Endothelial cell of umbilical vein (primary cell): ENCODE measurements around the gene TOMM40L. TPM values are rescaled to one million over a fixed set of nuclear protein-coding genes. Genes with fewer than 3 reads are reported as not detected.

Experiments
- BruUV-seq: library from RNA; stranded (reverse); fragments of 400-500 nt; replicated peaks from 2 replicates; lab custom pipeline; 2021; lab: Mats Ljungman, UMichigan
- CTCF ChIA-PET: fragments of 300-600, 350-600 bp; sonication (Branson Sonifier 250); formaldehyde crosslinking; loops from one replicate; lab custom pipeline; 2021; ENCODE audit warnings: antibody characterized with exemption, inconsistent platforms; lab: Charles Lee
- POLR2A ChIA-PET: fragments of 300-600, 350-600 bp; sonication (Branson Sonifier 250); formaldehyde crosslinking; loops from one replicate; lab custom pipeline; 2021; ENCODE audit warnings: antibody characterized with exemption, inconsistent platforms; lab: Charles Lee
- DNase-seq: peaks from one replicate; pipeline ENCODE4 v3.0.0-alpha.2; 2011; ENCODE audit warnings: low read depth, low spot score
- FAIRE-seq: peaks from 2 replicates; lab custom pipeline; 2011; peaks lifted over from hg19 to GRCh38; lab: Jason Lieb, UNC
- H2AFZ ChIP-seq: 2 replicates; pipeline ENCODE4 v1.6.0; 2012; ENCODE audit warnings: low read depth, low read length, control low read depth, inconsistent platforms
- H3K27ac ChIP-seq: 2 replicates; pipeline ENCODE4 v1.5.1; 2011; ENCODE audit warnings: low read depth, mild to moderate bottlenecking, control low read depth, low read length, moderate library complexity; ENCODE audit not compliant: insufficient read depth
- H3K27me3 ChIP-seq, 2 experiments: 2 replicates each; pipeline versions ENCODE4 v1.6.0 to v1.6.1; 2011; ENCODE audit warnings: low read length in 2 of 2, mixed read lengths in 1 of 2; ENCODE audit not compliant: control insufficient read depth in 2 of 2, insufficient read depth in 2 of 2
- H3K36me3 ChIP-seq, 2 experiments: 2 replicates in 1 of 2; 3 replicates in 1 of 2; pipeline ENCODE4 v1.5.1; 2011; ENCODE audit warnings: low read length in 2 of 2, mild to moderate bottlenecking in 1 of 2, moderate library complexity in 1 of 2; ENCODE audit not compliant: control insufficient read depth in 2 of 2, insufficient read depth in 2 of 2; ENCODE audit errors: extremely low read depth in 1 of 2
- H3K4me1 ChIP-seq: 3 replicates; pipeline ENCODE4 v1.5.1; 2011; ENCODE audit warnings: mild to moderate bottlenecking, low read length; ENCODE audit not compliant: control insufficient read depth, insufficient read depth; ENCODE audit errors: extremely low read depth
- H3K4me2 ChIP-seq: 2 replicates; pipeline ENCODE4 v1.6.1; 2011; ENCODE audit warnings: low read length, control low read depth, mixed read lengths; ENCODE audit not compliant: insufficient read depth
- H3K4me3 ChIP-seq, 3 experiments: fragments of 200-600 bp in 1 of 3; sonication (generic), shearing (Covaris generic) in 1 of 3; replicated peaks in 1 of 3; 2 replicates each; pipeline ENCODE4 v1.5.1; 2011 to 2016; ENCODE audit warnings: control low read depth in 3 of 3, low read length in 3 of 3, mild to moderate bottlenecking in 2 of 3, inconsistent platforms in 1 of 3, low read depth in 1 of 3, moderate library complexity in 1 of 3; ENCODE audit not compliant: insufficient read depth in 1 of 3
- H3K79me2 ChIP-seq: 2 replicates; pipeline ENCODE4 v1.6.0; 2012; ENCODE audit warnings: low read length, inconsistent platforms; ENCODE audit not compliant: control insufficient read depth, insufficient read depth
- H3K9ac ChIP-seq: replicated peaks from 2 replicates; pipeline ENCODE3; 2011; ENCODE audit warnings: low read length, control low read depth; ENCODE audit not compliant: insufficient read depth; ENCODE audit errors: extremely low read depth
- H3K9me1 ChIP-seq: replicated peaks from 3 replicates; pipeline ENCODE4 v1.6.0; 2011; ENCODE audit warnings: mild to moderate bottlenecking, low read length; ENCODE audit not compliant: control insufficient read depth, insufficient read depth; ENCODE audit errors: extremely low read depth
- H3K9me3 ChIP-seq: replicated peaks from 2 replicates; pipeline ENCODE4 v1.5.1; 2012; ENCODE audit warnings: low read length, inconsistent platforms; ENCODE audit not compliant: control insufficient read depth, insufficient read depth
- H4K20me1 ChIP-seq: replicated peaks from 2 replicates; pipeline ENCODE3; 2011; ENCODE audit warnings: mild to moderate bottlenecking, low read length; ENCODE audit not compliant: control insufficient read depth, insufficient read depth; ENCODE audit errors: extremely low read depth
- FOS ChIP-seq: IDR thresholded peaks from 2 replicates; pipeline ENCODE4 v1.6.1; 2011; ENCODE audit warnings: mild to moderate bottlenecking, low read length, moderate library complexity, borderline replicate concordance; ENCODE audit not compliant: insufficient read depth
- GATA2 ChIP-seq: IDR thresholded peaks from 2 replicates; pipeline ENCODE4 v1.7.0; 2011; ENCODE audit warnings: low read depth, mild to moderate bottlenecking, moderate library complexity, mixed read lengths, low read length; ENCODE audit not compliant: insufficient read length, insufficient read depth
- JUN ChIP-seq: IDR thresholded peaks from 2 replicates; pipeline ENCODE4 v1.6.1; 2011; ENCODE audit warnings: borderline replicate concordance, low read depth; ENCODE audit not compliant: insufficient read length, insufficient read depth
- POLR2A ChIP-seq: IDR thresholded peaks from 2 replicates; pipeline ENCODE4 v1.6.1; 2012; ENCODE audit warnings: low read depth, mild to moderate bottlenecking, control low read depth, low read length
- POLR2AphosphoS5 ChIP-seq: IDR thresholded peaks from 2 replicates; pipeline ENCODE4 v1.6.1; 2012; ENCODE audit warnings: low read depth, mild to moderate bottlenecking, control low read depth, low read length, moderate library complexity; ENCODE audit not compliant: insufficient read depth
- dilution Hi-C: fragments of 300-500 bp; cut with MboI; formaldehyde crosslinking; loops from one replicate; pipeline ENCODE4 v1.15.0; 2019; ENCODE audit warnings: low sequenced_read_pairs; ENCODE audit not compliant: extremely low pct_ligation_motif_present
- intact Hi-C: fragments of 100-400 bp; cut with micrococcal nuclease; formaldehyde crosslinking; loops from one replicate; pipeline ENCODE4 v1.10.0; 2022
- polyA plus RNA-seq, 4 experiments: library from polyadenylated mRNA; depleted of rRNA in 3 of 4; stranded (reverse) in 3 of 4; unstranded in 1 of 4; fragments of >200 nt; gene quantifications; 2 replicates each; pipeline versions ENCODE4 v1.2.1 to v1.2.3, GENCODE V29; 2011 to 2012; ENCODE audit warnings: missing spikeins in 1 of 4
- total RNA-seq: library from RNA; stranded (reverse); gene quantifications from 2 replicates; pipeline ENCODE4 v1.2.3, GENCODE V29; 2021

Gene TOMM40L
- total and polyA plus RNA-seq, 2 donors (not counting 3 experiments of a cell fraction or from before 2014, with no cell fraction given), result 18.6 to 18.7 TPM

DNA sequence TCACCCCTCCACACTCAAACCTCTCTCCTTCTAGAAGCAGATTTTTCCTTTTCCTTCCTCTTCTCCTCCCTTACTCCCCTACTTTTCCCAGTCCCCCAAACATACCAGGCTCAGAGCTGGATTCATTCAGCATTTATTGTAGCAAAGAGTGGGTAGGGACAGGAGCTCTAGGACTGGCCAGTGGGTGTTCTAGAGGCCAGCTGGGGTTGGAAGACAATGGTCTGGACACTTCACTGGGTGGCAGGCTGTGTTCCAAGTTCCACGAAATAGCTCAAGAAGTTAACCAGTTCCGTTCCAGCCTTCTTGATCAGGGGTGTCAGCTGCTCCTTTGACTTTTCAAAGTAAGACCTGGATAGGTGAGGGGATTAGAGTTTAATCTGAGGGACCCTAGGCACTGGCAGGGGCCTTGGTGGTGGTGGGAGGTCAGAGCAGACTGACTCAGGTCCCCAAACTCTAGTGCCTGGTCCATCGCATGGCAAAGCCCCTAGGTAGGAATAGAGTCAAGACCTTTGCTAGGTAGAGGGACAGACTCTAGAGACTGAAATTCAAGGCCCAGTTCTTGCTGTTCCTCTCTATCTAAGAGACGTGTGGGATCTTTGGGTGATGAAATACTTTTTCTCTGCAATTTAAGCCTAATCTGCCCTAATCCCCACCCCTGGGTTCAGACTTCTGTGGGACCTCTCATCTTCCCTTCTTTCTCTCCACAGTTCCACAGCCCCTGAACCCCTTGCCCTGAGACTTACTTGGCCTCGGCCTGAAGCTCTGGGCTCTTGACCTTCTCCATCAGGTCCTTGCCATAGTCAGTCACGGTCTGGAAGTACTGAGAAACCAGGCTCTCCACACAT is 3.5 kb upstream of the TOMM40L start:
- Histone ChIP-seq H3K27me3 (no peaks in the 10 kb centered on the region), H2AFZ (no peak overlapping the region), H4K20me1 (no peaks in the 10 kb centered on the region), H3K4me1 (peaks cover 12% of the 10 kb centered on the region), H3K79me2 (no peaks in the 10 kb centered on the region), H3K4me2 (no peak overlapping the region), H3K9me1 (no peaks in the 10 kb centered on the region), H3K27ac (no peak overlapping the region), H3K9me3 (no peaks in the 10 kb centered on the region), H3K36me3 (no peaks in the 10 kb centered on the region), H3K9ac (no peak overlapping the region), H3K4me3 (no peak overlapping the region)
- intact Hi-C loops (no loop called here), dilution Hi-C loops (no loop called here)
- FAIRE-seq, result no peak
- no TSS peak for BruUV-seq
- no peak for DNase-seq
- TF ChIP-seq POLR2AphosphoS5 (no peak), GATA2 (no peak), FOS (no peak), POLR2A (no peak), JUN (no peak)
- ChIA-PET CTCF (interaction anchor here (0.9 to 5.4 kb wide), 4 partner anchors 12 to 160 kb away, joined by 3 to 55 read pairs (median 4); no protein-coding TSS in a partner anchor), POLR2A (interaction anchor here (0.6 kb wide), 2 partner anchors 16 to 227 kb away, joined by 3 to 4 read pairs; no protein-coding TSS in a partner anchor)
